HTERT RPE-1 (cell line): ENCODE measurements around the gene RAX2.

Experiments used
- in situ Hi-C: fragments of 300-500 bp; cut with MboI; formaldehyde crosslinking; loops from 4 replicates; pipeline ENCODE4 v1.14.3; 2020; ENCODE audit warnings: low sequenced_read_pairs

RAX2 gene

GRCh38 chr19:3801412-3802096, 29.5 kb upstream of the RAX2 start:
- in situ Hi-C loops: no loop called here

- in situ Hi-C loops: no loop called here
Measured at GRCh38 chr19:3800996-3801395, 29.0 kb upstream of the RAX2 start.

GRCh38 chr19:3798137-3798536, 26.1 kb upstream of the RAX2 start:
- in situ Hi-C loops: no loop called here

- in situ Hi-C loops: no loop called here
Measured at GRCh38 chr19:3796358-3796757, 24.3 kb upstream of the RAX2 start.

- in situ Hi-C loops: no loop called here
Measured at GRCh38 chr19:3793799-3794198, 21.8 kb upstream of the RAX2 start.

GRCh38 chr19:3792114-3792513, 20.1 kb upstream of the RAX2 start:
- in situ Hi-C loops: no loop called here

GRCh38 chr19:3790941-3791340, 18.9 kb upstream of the RAX2 start:
- in situ Hi-C loops: no loop called here

GRCh38 chr19:3790209-3790734, 18.2 kb upstream of the RAX2 start:
- in situ Hi-C loops: no loop called here

- in situ Hi-C loops: no loop called here
Measured at GRCh38 chr19:3788996-3789778, 17.2 kb upstream of the RAX2 start.

- in situ Hi-C loops: no loop called here
Measured at GRCh38 chr19:3785938-3786824, 14.2 kb upstream of the RAX2 start, which contains the start of gene MATK. MATK (minus strand) TSS chr19:3786381; CDS start chr19:3785135, 1,246 bp downstream.

GRCh38 chr19:3785451-3785937, 13.5 kb upstream of the RAX2 start:
- in situ Hi-C loops: no loop called here

GRCh38 chr19:3784607-3785450, 12.8 kb upstream of the RAX2 start:
- in situ Hi-C loops: no loop called here

- in situ Hi-C loops: no loop called here
Measured at GRCh38 chr19:3783660-3784584, 11.9 kb upstream of the RAX2 start.

GRCh38 chr19:3782903-3783302, 10.9 kb upstream of the RAX2 start:
- in situ Hi-C loops: no loop called here

GRCh38 chr19:3782330-3782729, 10.3 kb upstream of the RAX2 start:
- in situ Hi-C loops: no loop called here

GRCh38 chr19:3781603-3782002, 9.6 kb upstream of the RAX2 start:
- in situ Hi-C loops: no loop called here

- in situ Hi-C loops: no loop called here
Measured at GRCh38 chr19:3780786-3781304, 8.8 kb upstream of the RAX2 start.

GRCh38 chr19:3778899-3779723, 7.1 kb upstream of the RAX2 start:
- in situ Hi-C loops: no loop called here
